ENCODE measurements around the gene PRKACA.

- peak; percentile 73 for TF ChIP-seq PATZ1 (tag by site-specific recombination; IDR thresholded peaks at IDR 0.05)
- no peak for TF ChIP-seq CTCF (tag by site-specific recombination; IDR thresholded peaks at IDR 0.05)
- no peak for TF ChIP-seq ZSCAN4 (tag by site-specific recombination; IDR thresholded peaks at IDR 0.05)
- peak; percentile 72 for TF ChIP-seq PRDM1 (tag by site-specific recombination; IDR thresholded peaks at IDR 0.05)
- TF ChIP-seq ZFP3 (tag by site-specific recombination; IDR thresholded peaks at IDR 0.05; ENCODE audit: low read depth): no peak
- TF ChIP-seq RBAK (tag by site-specific recombination; IDR thresholded peaks at IDR 0.05): no peak
- no peak for TF ChIP-seq ZFP37 (tag by site-specific recombination; IDR thresholded peaks at IDR 0.05)
- no peak for TF ChIP-seq ZNF157 (tag by site-specific recombination; IDR thresholded peaks at IDR 0.05)
- TF ChIP-seq, protein P1, sequence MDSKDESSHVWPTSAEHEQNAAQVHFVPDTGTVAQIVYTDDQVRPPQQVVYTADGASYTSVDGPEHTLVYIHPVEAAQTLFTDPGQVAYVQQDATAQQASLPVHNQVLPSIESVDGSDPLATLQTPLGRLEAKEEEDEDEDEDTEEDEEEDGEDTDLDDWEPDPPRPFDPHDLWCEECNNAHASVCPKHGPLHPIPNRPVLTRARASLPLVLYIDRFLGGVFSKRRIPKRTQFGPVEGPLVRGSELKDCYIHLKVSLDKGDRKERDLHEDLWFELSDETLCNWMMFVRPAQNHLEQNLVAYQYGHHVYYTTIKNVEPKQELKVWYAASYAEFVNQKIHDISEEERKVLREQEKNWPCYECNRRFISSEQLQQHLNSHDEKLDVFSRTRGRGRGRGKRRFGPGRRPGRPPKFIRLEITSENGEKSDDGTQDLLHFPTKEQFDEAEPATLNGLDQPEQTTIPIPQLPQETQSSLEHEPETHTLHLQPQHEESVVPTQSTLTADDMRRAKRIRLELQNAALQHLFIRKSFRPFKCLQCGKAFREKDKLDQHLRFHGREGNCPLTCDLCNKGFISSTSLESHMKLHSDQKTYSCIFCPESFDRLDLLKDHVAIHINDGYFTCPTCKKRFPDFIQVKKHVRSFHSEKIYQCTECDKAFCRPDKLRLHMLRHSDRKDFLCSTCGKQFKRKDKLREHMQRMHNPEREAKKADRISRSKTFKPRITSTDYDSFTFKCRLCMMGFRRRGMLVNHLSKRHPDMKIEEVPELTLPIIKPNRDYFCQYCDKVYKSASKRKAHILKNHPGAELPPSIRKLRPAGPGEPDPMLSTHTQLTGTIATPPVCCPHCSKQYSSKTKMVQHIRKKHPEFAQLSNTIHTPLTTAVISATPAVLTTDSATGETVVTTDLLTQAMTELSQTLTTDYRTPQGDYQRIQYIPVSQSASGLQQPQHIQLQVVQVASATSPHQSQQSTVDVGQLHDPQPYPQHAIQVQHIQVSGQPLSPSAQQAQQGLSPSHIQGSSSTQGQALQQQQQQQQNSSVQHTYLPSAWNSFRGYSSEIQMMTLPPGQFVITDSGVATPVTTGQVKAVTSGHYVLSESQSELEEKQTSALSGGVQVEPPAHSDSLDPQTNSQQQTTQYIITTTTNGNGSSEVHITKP (tag by site-specific recombination; IDR thresholded peaks at IDR 0.05): peak; percentile 83
- no peak for TF ChIP-seq ZNF202 (tag by site-specific recombination; IDR thresholded peaks at IDR 0.05; ENCODE audit: borderline replicate concordance)
- TF ChIP-seq PRDM4 (tag by site-specific recombination; IDR thresholded peaks at IDR 0.05): no peak
- TF ChIP-seq TCF7L2 (IDR thresholded peaks at IDR 0.05; ENCODE audit: borderline replicate concordance, low read depth, low read length): no peak
Observed at GRCh38 chr19:14080887-14081796, 36.4 kb downstream of the PRKACA start.

All from HEK293 (cell line).